Skeletal muscle tissue (tissue), 4 donors: ENCODE results near the gene RAPGEF4. TPM values are rescaled to one million over a fixed set of nuclear protein-coding genes. Genes with fewer than 3 reads are reported as not detected.

Experiments used
- H3K27ac ChIP-seq: one replicate; pipeline ENCODE4 v1.7.0; 2013; ENCODE audit warnings: mild to moderate bottlenecking, low read depth, low read length, inconsistent platforms
- H3K27me3 ChIP-seq, 3 donors: one replicate each; pipeline ENCODE4 v1.7.0; 2013; ENCODE audit warnings: low read length in 3 of 3; ENCODE audit not compliant: control insufficient read depth in 3 of 3, insufficient read depth in 3 of 3
- H3K36me3 ChIP-seq, 3 donors: one replicate each; pipeline ENCODE4 v1.7.0; 2013; ENCODE audit warnings: low read length in 3 of 3; ENCODE audit not compliant: control insufficient read depth in 3 of 3, insufficient read depth in 3 of 3
- H3K4me1 ChIP-seq, 3 donors: one replicate each; pipeline ENCODE4 v1.7.0; 2013; ENCODE audit warnings: low read length in 3 of 3, mild to moderate bottlenecking in 3 of 3; ENCODE audit not compliant: control insufficient read depth in 3 of 3, insufficient read depth in 3 of 3
- H3K4me3 ChIP-seq, 3 donors: one replicate each; pipeline ENCODE4 v1.7.0; 2013; ENCODE audit warnings: low read length in 3 of 3
- H3K9ac ChIP-seq, 3 donors: one replicate each; pipeline ENCODE4 v1.7.0; 2013; ENCODE audit warnings: low read length in 3 of 3, mild to moderate bottlenecking in 3 of 3, moderate library complexity in 2 of 3, low read depth in 1 of 3
- H3K9me3 ChIP-seq, 3 donors: one replicate each; pipeline ENCODE4 v1.7.0; 2013; ENCODE audit warnings: low read length in 3 of 3; ENCODE audit not compliant: control insufficient read depth in 3 of 3
- total RNA-seq: library from RNA; depleted of rRNA; stranded (reverse); fragments of >200 nt; gene quantifications from one replicate; pipeline ENCODE4 v1.2.3, GENCODE V29; 2014
- donor health status: Osteomylitis.

The RAPGEF4 gene
- total RNA-seq, 1 donor from 2014 or later: 5.7 TPM

DNA sequence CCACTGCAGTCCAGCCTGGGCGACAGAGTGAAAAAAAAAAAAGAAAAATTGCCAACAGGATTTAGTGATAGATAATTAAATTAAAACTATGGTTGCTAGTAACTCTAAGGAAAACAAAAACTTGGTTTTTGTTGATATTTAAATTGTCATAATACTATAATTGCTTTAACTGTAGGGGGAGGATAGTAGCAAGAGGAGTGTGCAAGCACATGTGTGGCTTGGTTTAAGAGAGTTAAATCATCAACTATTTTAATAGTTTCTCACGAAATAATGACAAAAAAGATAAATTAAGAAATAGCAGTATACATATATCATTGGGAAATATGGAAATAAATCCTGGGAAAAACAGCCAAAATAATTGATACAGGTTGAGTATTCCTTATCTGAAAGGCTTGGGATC, 27.4 kb upstream of the RAPGEF4 start:
- Histone ChIP-seq H3K36me3 (no peaks in the 10 kb centered on the region), H3K4me1 (no peaks in the 10 kb centered on the region), H3K9me3 (no peaks in the 10 kb centered on the region), H3K27me3 (peaks cover 0 to 12% (median 8%) of the 10 kb centered on the region in 3 donors), H3K9ac (no peak overlapping the region), H3K4me3 (no peak overlapping the region), H3K27ac (no peak overlapping the region)

DNA sequence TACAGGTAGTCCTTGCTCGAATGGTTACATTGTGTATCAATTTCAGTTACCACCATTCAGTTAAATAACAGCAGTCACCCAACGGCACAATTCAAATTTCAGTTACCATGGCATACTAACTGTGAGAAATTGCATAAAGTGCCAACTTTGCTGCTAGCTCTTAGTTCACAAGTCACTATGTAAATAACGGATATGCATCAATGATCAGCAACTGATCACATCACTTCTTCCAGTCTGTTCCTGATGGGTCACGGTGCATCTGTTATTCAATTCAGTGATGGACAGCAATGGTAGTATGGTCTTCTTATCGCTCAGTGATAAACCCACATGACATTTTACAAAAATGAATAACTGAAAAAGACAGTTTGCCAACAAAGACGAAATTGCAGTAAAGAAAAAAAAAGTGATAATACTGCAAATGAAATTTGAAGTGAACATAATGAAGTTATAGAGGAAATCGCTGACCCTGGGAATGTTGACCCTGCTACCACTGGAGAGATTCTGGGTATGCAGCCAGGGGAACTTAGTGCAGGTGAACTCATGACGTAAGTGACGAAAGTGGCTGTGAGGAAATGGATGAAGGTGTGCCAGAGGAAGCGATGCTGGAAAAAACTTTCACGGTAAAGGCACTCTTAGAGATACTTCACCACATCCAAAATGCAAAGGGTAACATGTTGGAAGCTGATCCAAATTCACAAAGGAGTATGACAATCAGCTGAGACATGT, 25.9 kb upstream of the RAPGEF4 start:
- Histone ChIP-seq H3K9me3 (no peaks in the 10 kb centered on the region), H3K9ac (no peak overlapping the region), H3K27me3 (peaks cover 0 to 12% (median 8%) of the 10 kb centered on the region in 3 donors), H3K36me3 (no peaks in the 10 kb centered on the region), H3K4me1 (no peaks in the 10 kb centered on the region), H3K4me3 (no peak overlapping the region), H3K27ac (no peak overlapping the region)

DNA sequence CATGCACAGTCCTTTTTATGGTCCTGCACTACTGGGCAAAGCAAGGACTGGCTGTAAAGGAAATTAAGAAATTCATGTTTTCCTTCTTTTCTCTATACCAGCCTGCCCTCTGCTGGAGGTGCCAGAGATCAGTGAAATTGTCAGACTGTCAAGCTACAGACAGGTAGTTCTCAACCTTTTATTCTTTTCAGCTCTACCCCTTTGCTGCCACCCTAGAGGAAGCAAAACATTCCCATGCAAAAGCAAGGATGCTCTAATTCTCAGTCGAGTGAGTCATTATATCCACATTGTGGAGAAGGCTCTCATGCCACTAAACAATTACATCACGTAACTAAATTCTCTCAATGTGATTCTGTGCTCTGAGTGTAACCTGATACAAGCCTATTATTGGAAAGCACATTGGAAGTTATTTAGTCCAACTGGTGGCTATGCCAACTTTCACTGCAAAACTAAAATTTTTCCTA, 25.0 kb upstream of the RAPGEF4 start:
- Histone ChIP-seq H3K36me3 (no peaks in the 10 kb centered on the region), H3K9ac (no peak overlapping the region), H3K4me3 (no peak overlapping the region), H3K9me3 (no peaks in the 10 kb centered on the region), H3K4me1 (no peaks in the 10 kb centered on the region), H3K27ac (no peak overlapping the region), H3K27me3 (peaks cover 0 to 12% (median 8%) of the 10 kb centered on the region in 3 donors)

DNA sequence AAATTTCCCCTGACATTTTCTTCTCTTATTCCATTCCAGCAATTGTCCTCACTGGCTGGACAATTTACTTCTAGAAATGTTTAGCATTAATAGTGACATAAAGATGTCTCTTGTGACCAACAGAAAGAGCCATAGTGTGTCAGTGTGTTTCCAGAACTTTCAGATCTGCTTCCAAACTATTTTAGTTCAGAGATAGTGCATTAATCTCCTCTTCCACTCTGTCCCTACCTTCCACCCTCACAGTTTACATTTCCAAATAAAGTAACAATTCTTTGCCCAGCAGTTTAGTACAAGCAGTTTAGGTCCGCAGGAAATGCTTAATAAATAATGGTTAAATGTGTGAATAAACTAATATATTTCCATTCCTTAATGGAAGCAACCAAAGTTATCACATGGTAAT, 24.5 kb upstream of the RAPGEF4 start:
- H3K9me3 ChIP-seq: no peaks in the 10 kb centered on the region
- H3K36me3 ChIP-seq: no peaks in the 10 kb centered on the region
- H3K4me1 ChIP-seq: no peaks in the 10 kb centered on the region
- H3K27me3 ChIP-seq: peaks cover 0 to 12% (median 8%) of the 10 kb centered on the region in 3 donors
- H3K4me3 ChIP-seq: no peak overlapping the region
- no peak overlapping the region for H3K27ac ChIP-seq
- H3K9ac ChIP-seq: no peak overlapping the region

DNA sequence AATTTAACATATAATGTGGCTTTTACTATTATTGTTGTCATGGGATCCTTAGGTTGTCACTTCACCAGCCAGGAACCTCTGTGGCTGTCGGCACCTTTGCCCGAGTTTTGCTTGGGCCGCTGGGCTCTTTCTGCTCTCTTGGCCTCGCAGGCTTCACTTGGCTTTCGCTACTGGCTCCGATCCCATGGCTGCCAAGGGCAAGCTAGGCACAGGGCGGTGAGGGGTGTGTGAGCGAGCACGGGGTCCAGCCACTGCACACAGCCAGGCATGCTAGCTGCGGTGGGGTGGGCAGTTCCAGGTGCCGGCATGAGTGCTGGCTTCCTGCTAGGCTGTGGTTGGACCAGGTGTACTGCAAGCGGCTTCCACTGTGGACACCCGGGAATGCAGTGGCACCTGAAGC, 23.4 kb upstream of the RAPGEF4 start:
- no peak overlapping the region for H3K9ac ChIP-seq
- no peaks in the 10 kb centered on the region for H3K36me3 ChIP-seq
- H3K27ac ChIP-seq: no peak overlapping the region
- H3K27me3 ChIP-seq: peaks cover 0 to 8% (median 4%) of the 10 kb centered on the region in 3 donors
- H3K4me3 ChIP-seq: no peak overlapping the region
- no peaks in the 10 kb centered on the region for H3K9me3 ChIP-seq
- H3K4me1 ChIP-seq: no peaks in the 10 kb centered on the region

DNA sequence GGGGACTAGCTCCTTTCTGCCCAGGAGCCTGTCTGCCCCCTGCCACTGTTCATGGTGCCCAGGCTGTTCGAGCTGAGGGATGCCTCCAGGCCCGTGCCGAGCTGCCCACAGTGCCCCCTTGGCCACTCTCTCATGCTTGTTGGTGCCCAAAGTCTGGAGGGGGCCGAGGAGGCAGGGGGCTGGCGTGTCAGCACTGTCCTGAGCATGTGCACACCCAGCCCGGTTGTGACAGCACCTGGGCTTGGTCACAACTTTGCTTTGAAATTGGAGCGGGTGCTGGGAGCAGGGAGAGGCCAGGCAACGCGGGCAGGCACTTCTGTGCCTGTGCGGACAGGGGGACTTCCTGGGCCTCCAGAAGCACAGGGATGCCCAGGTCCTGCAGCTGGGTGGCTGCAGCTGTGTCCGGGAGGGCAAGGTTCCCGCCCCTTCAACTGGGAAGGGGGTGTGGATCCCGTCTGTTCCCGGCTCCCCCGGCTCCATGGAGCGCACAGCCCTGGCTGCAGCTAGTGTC, 22.2 kb upstream of the RAPGEF4 start:
- Histone ChIP-seq H3K4me1 (no peaks in the 10 kb centered on the region), H3K27me3 (peaks cover 0 to 5% (median 2%) of the 10 kb centered on the region in 3 donors), H3K27ac (no peak overlapping the region), H3K9me3 (no peaks in the 10 kb centered on the region), H3K36me3 (no peaks in the 10 kb centered on the region), H3K9ac (no peak overlapping the region), H3K4me3 (no peak overlapping the region)

DNA sequence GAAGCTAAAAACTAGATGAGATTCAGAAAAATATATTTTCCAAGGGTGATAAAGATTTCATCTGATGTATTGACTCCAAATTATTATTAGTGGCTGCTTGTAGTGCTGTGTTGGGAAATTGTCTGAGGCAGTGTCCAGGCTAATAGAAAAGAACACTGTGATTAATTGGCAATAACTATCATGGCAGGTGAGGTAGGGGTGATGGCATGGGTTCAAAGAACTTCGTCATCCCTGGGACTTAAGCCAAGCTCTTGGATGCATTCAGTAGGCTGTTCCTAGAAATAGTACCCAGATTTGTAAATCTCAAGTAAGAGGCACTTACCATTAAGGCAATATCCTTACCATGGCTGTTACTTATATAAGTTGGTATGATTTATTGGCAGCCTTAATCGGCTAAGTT, 13.2 kb upstream of the RAPGEF4 start:
- Histone ChIP-seq H3K27ac (no peak overlapping the region), H3K27me3 (no peaks in the 10 kb centered on the region), H3K4me3 (no peak overlapping the region), H3K9ac (no peak overlapping the region), H3K36me3 (no peaks in the 10 kb centered on the region), H3K9me3 (no peaks in the 10 kb centered on the region), H3K4me1 (no peaks in the 10 kb centered on the region)

DNA sequence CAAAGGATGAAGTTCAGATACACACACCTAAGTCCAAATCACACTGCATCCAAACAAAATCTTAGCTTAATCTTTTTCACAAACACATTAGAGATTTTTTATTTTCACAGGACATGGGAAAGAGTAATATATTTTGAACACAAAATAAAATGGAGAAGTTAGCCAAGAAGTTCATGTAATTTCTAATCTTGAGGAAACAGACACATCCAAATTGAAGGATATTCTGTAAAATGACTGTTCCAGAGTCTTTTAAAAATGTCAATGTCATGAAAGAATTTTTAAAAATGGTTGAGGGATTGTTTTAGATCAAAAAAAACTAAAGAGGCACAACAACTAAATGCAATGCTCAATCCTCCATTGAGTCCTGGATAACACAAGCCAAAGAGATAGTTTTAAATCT, 12.4 kb upstream of the RAPGEF4 start:
- Histone ChIP-seq H3K27me3 (no peaks in the 10 kb centered on the region), H3K4me1 (no peaks in the 10 kb centered on the region), H3K9me3 (no peaks in the 10 kb centered on the region), H3K27ac (no peak overlapping the region), H3K36me3 (no peaks in the 10 kb centered on the region), H3K4me3 (no peak overlapping the region), H3K9ac (no peak overlapping the region)

DNA sequence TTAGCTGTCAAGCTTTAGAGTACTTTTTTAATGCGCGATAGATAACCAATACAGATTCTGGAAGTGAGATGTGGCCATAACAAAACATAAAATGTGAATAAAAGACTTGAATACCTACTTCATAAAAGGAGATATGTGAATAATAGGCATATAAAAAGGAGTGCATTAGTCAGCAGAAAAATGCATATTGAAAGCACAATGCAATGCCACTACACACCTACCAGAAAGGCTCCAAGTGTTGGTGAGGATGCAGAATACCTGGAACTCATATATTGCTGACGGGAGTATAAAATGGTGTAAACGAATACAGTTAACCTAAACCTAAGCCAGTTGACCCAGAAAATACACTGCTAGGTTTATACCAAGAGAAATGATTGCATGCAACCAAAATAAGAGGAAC, 10.9 kb upstream of the RAPGEF4 start:
- H3K9me3 ChIP-seq: no peaks in the 10 kb centered on the region
- H3K4me1 ChIP-seq: no peaks in the 10 kb centered on the region
- no peak overlapping the region for H3K9ac ChIP-seq
- H3K36me3 ChIP-seq: no peaks in the 10 kb centered on the region
- no peak overlapping the region for H3K27ac ChIP-seq
- H3K27me3 ChIP-seq: no peaks in the 10 kb centered on the region
- no peak overlapping the region for H3K4me3 ChIP-seq

DNA sequence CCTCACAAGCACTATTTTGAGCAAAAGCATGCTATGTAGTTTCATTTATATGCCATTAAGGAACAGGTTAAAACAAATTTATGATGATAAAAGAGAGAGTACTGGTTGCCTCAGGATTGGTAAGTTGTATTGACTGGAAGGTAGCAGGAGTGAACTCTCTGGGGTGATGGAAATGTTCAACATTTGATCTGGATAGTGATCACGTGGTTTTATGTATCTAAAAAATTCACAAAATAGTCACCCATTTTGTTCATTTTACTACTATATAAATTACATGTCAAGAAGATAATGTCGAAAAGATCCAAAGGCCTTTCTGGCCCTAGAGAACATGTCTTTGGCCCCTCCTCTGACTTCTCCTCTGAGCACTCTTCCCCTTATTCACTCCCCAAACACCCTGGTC, 10.4 kb upstream of the RAPGEF4 start:
- no peak overlapping the region for H3K27ac ChIP-seq
- H3K9ac ChIP-seq: no peak overlapping the region
- no peaks in the 10 kb centered on the region for H3K36me3 ChIP-seq
- no peaks in the 10 kb centered on the region for H3K4me1 ChIP-seq
- H3K27me3 ChIP-seq: peaks cover 0 to under 1% (median 0%) of the 10 kb centered on the region in 3 donors
- H3K4me3 ChIP-seq: no peak overlapping the region
- H3K9me3 ChIP-seq: no peaks in the 10 kb centered on the region
